CD4-positive, CD25-positive, alpha-beta regulatory T cell (primary cell): ENCODE measurements around the gene HSPBAP1. TPM values are rescaled to one million over a fixed set of nuclear protein-coding genes. Genes with fewer than 3 reads are reported as not detected.
A peak's percentile ranks its signal among the peaks of the same experiment; 100 is the strongest.

Source experiments
- ATAC-seq, 2 donors: fragments of 150-1000 bp; cut with Tn5 transposase; one replicate each; pipeline ENCODE4 v1.10.0; 2021; ENCODE audit warnings: low read depth in 2 of 2, moderate number of reproducible peaks in 2 of 2, moderate library complexity in 1 of 2
- DNase-seq, 3 donors: peaks; one replicate each; pipeline versions ENCODE4 v3.0.0 to v3.0.0-alpha.2; 2012 to 2022; ENCODE audit warnings: mixed read lengths in 1 of 3
- H3K27ac ChIP-seq: one replicate; pipeline ENCODE4 v1.7.0; 2013; ENCODE audit warnings: mild to moderate bottlenecking, low read length; ENCODE audit not compliant: insufficient read depth, poor library complexity, severe bottlenecking
- H3K27me3 ChIP-seq: one replicate; pipeline ENCODE4 v1.7.0; 2013; ENCODE audit warnings: low read length; ENCODE audit not compliant: control insufficient read depth, insufficient read depth
- H3K36me3 ChIP-seq: one replicate; pipeline ENCODE4 v1.7.0; 2013; ENCODE audit warnings: mild to moderate bottlenecking, low read length, moderate library complexity; ENCODE audit not compliant: control insufficient read depth, insufficient read depth
- H3K4me1 ChIP-seq: 2 replicates; pipeline ENCODE4 v1.7.0; 2013; ENCODE audit warnings: mild to moderate bottlenecking, low read length; ENCODE audit not compliant: insufficient read depth, control insufficient read depth, poor library complexity, severe bottlenecking
- H3K4me3 ChIP-seq: one replicate; pipeline ENCODE4 v1.7.0; 2013; ENCODE audit warnings: low read depth, mild to moderate bottlenecking, low read length, moderate library complexity
- H3K9me3 ChIP-seq, 2 experiments: 1 replicate in 1 of 2; 2 replicates in 1 of 2; pipeline ENCODE4 v1.7.0; 2013; ENCODE audit warnings: low read length in 2 of 2, mild to moderate bottlenecking in 1 of 2, moderate library complexity in 1 of 2; ENCODE audit not compliant: control insufficient read depth in 2 of 2
- H3K27ac Mint-ChIP-seq, 3 donors: one replicate each; pipeline ENCODE4 v1.8.0; 2020 to 2022; ENCODE audit warnings: mild to moderate bottlenecking in 3 of 3, mixed read lengths in 3 of 3, moderate library complexity in 2 of 3
- H3K27me3 Mint-ChIP-seq: one replicate; pipeline ENCODE4 v1.8.0; 2022; ENCODE audit warnings: mild to moderate bottlenecking, mixed read lengths
- H3K36me3 Mint-ChIP-seq: one replicate; pipeline ENCODE4 v1.8.0; 2020; ENCODE audit warnings: mixed read lengths
- H3K4me1 Mint-ChIP-seq, 4 donors: one replicate each; pipeline ENCODE4 v1.8.0; 2020 to 2022; ENCODE audit warnings: mixed read lengths in 4 of 4, mild to moderate bottlenecking in 1 of 4
- H3K4me3 Mint-ChIP-seq, 4 donors: one replicate each; pipeline ENCODE4 v1.8.0; 2020 to 2022; ENCODE audit warnings: mild to moderate bottlenecking in 4 of 4, mixed read lengths in 4 of 4, moderate library complexity in 3 of 4
- H3K9me3 Mint-ChIP-seq, 7 donors: one replicate each; pipeline ENCODE4 v1.8.0; 2020 to 2022; ENCODE audit warnings: mixed read lengths in 7 of 7, mild to moderate bottlenecking in 3 of 7, moderate library complexity in 2 of 7
- polyA plus RNA-seq, 4 donors: library from polyadenylated mRNA; unstranded; fragments of 300-500 nt; fragmentation: Illumina TruSeq; gene quantifications; one replicate each; pipeline ENCODE4 v1.2.3, GENCODE V29; 2021
- total RNA-seq: library from RNA; stranded (reverse); gene quantifications from one replicate; pipeline ENCODE4 v1.2.3, GENCODE V29; 2022

HSPBAP1 gene
- total and polyA plus RNA-seq, 5 donors from 2014 or later = 8.7 to 25.8 (median 11.7) TPM

DNA sequence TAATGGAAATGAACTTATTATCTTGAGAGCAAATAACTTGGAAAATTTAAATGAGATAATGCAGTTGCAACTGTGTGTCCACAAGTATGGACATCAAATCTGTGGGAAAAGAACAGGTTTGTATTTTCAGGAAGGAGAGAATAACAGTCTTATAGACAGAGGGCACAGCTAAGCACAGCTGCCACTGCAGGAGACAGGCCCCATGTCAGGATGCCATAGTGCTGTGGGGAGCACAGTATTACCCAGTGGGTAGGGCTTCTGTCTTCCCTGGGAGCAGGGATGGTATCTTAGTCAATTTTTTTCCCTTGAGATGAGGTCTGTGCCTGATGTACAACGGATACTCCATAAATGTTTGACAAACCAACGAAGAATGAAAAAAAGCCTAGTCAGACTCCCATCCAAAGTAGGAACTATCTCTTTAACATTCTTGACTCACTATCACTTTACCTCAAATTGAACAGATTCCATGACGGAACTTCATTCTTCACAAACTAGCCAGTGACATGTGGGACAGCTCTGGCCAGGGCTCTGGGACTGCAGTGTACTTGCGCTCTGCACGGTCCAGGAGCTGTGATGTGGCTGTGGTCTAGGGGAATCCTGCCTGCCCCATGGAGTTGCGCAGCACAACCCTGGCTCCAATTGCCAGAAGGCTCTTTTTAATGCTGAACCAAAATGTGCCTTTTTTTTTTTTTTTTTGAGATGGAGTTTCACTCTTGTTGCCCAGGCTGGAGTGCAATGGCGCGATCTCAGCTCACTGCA, 64.7 kb downstream of the HSPBAP1 start:
- no peak overlapping the region for H3K27ac Mint-ChIP-seq
- Histone ChIP-seq H3K27me3 (no peaks in the 10 kb centered on the region), H3K36me3 (peaks cover 28% of the 10 kb centered on the region), H3K4me1 (no peaks in the 10 kb centered on the region), H3K27ac (no peak overlapping the region), H3K9me3 (no peaks in the 10 kb centered on the region), H3K4me3 (no peak overlapping the region)
- no peak for ATAC-seq
- H3K4me3 Mint-ChIP-seq = no peak overlapping the region
- H3K27me3 Mint-ChIP-seq = no peaks in the 10 kb centered on the region
- H3K4me1 Mint-ChIP-seq = peaks cover 0 to 12% (median 3%) of the 10 kb centered on the region in 4 donors
- DNase-seq = no peak
- peaks cover 0 to 9% (median 0%) of the 10 kb centered on the region in 7 donors for H3K9me3 Mint-ChIP-seq
- H3K36me3 Mint-ChIP-seq = peaks cover 34% of the 10 kb centered on the region

DNA sequence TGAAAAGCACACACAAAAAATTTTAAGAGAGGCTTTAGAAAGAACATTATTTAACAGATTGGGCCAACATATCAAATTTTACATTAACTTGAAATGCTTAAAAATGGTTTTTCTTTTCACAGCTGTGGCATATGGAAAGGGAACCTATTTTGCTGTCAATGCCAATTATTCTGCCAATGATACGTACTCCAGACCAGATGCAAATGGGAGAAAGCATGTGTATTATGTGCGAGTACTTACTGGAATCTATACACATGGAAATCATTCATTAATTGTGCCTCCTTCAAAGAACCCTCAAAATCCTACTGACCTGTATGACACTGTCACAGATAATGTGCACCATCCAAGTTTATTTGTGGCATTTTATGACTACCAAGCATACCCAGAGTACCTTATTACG, 65.4 kb downstream of the HSPBAP1 start:
- Histone ChIP-seq H3K27ac (no peak overlapping the region), H3K27me3 (no peaks in the 10 kb centered on the region), H3K9me3 (no peaks in the 10 kb centered on the region), H3K36me3 (peaks cover 28% of the 10 kb centered on the region), H3K4me3 (no peak overlapping the region), H3K4me1 (no peaks in the 10 kb centered on the region)
- Mint-ChIP-seq H3K27me3 (no peaks in the 10 kb centered on the region), H3K36me3 (peaks cover 32% of the 10 kb centered on the region), H3K4me1 (peaks cover 0 to 12% (median 1%) of the 10 kb centered on the region in 4 donors), H3K27ac (no peak overlapping the region), H3K4me3 (no peak overlapping the region), H3K9me3 (peaks cover 0 to 9% (median 0%) of the 10 kb centered on the region in 7 donors)
- DNase-seq (no peak), ATAC-seq (no peak)

DNA sequence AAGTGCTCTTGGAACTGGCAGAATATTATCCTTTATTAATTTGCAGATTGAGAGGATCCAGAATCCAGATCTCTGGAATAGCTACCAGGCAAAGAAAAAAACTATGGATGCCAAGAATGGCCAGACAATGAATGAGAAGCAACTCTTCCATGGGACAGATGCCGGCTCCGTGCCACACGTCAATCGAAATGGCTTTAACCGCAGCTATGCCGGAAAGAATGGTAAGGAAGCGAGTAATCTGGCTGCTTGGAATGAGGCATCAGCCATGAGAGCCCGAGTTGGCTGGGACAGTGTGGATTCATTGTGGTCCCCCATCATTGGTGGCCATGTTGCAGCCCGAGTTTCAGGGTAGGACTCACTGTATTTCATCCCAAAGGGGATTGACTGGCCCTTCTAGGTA, 65.9 kb downstream of the HSPBAP1 start:
- peaks cover 28% of the 10 kb centered on the region for H3K36me3 ChIP-seq

GRCh38 chr3:122727294-122727693, 66.3 kb downstream of the HSPBAP1 start:
- Mint-ChIP-seq H3K36me3 (peaks cover 38% of the 10 kb centered on the region), H3K9me3 (peaks cover 0 to 9% (median 0%) of the 10 kb centered on the region in 7 donors), H3K4me3 (no peak overlapping the region), H3K4me1 (peaks cover 0 to 12% (median 1%) of the 10 kb centered on the region in 4 donors), H3K27me3 (no peaks in the 10 kb centered on the region), H3K27ac (peak overlapping the region in 1 of 3 donors; percentile 2)
- Histone ChIP-seq H3K36me3 (peaks cover 30% of the 10 kb centered on the region), H3K4me3 (no peak overlapping the region), H3K4me1 (no peaks in the 10 kb centered on the region), H3K9me3 (no peaks in the 10 kb centered on the region), H3K27me3 (no peaks in the 10 kb centered on the region), H3K27ac (no peak overlapping the region)
- no peak for DNase-seq
- ATAC-seq = no peak

More for the DNA sequence above, 65.9 kb downstream of the HSPBAP1 start:
- Mint-ChIP-seq H3K4me1 (peaks cover 0 to 12% (median 1%) of the 10 kb centered on the region in 4 donors), H3K36me3 (peaks cover 34% of the 10 kb centered on the region), H3K27ac (no peak overlapping the region), H3K9me3 (peaks cover 0 to 9% (median 0%) of the 10 kb centered on the region in 7 donors), H3K27me3 (no peaks in the 10 kb centered on the region), H3K4me3 (no peak overlapping the region)
- no peak overlapping the region for H3K27ac ChIP-seq
- no peak overlapping the region for H3K4me3 ChIP-seq
- DNase-seq = no peak
- no peaks in the 10 kb centered on the region for H3K9me3 ChIP-seq
- ATAC-seq = no peak
- no peaks in the 10 kb centered on the region for H3K4me1 ChIP-seq
- H3K27me3 ChIP-seq = no peaks in the 10 kb centered on the region

DNA sequence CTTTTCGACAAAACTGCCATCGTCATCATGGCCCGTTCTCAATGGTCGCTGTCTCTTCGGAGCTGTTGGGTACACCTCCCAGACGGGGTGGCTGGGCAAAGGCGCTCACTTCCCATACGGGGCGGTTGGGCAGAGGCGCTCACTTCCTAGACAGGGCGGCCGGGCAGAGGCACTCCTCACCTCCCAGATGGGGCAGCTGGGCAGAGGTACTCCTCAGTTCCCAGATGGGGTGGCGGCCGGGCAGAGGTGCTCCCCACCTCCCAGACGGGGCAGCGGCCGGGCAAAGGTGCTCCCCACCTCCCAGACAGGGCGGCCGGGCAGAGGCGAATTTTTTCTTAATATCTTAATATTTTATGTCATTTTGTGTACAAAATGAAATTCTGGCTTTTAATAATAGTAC, 68.5 kb downstream of the HSPBAP1 start:
- H3K4me1 Mint-ChIP-seq = peaks cover 0 to 8% (median 1%) of the 10 kb centered on the region in 4 donors
- H3K4me3 Mint-ChIP-seq = no peak overlapping the region
- ATAC-seq (no peak), DNase-seq (no peak)
- no peaks in the 10 kb centered on the region for H3K4me1 ChIP-seq
- H3K9me3 Mint-ChIP-seq = peaks cover 0 to 9% (median 0%) of the 10 kb centered on the region in 7 donors
- H3K9me3 ChIP-seq = no peaks in the 10 kb centered on the region
- no peaks in the 10 kb centered on the region for H3K27me3 ChIP-seq
- no peak overlapping the region for H3K27ac ChIP-seq
- no peaks in the 10 kb centered on the region for H3K27me3 Mint-ChIP-seq
- peaks cover 47% of the 10 kb centered on the region for H3K36me3 Mint-ChIP-seq
- H3K27ac Mint-ChIP-seq = no peak overlapping the region
- H3K4me3 ChIP-seq = no peak overlapping the region
- peaks cover 45% of the 10 kb centered on the region for H3K36me3 ChIP-seq

DNA sequence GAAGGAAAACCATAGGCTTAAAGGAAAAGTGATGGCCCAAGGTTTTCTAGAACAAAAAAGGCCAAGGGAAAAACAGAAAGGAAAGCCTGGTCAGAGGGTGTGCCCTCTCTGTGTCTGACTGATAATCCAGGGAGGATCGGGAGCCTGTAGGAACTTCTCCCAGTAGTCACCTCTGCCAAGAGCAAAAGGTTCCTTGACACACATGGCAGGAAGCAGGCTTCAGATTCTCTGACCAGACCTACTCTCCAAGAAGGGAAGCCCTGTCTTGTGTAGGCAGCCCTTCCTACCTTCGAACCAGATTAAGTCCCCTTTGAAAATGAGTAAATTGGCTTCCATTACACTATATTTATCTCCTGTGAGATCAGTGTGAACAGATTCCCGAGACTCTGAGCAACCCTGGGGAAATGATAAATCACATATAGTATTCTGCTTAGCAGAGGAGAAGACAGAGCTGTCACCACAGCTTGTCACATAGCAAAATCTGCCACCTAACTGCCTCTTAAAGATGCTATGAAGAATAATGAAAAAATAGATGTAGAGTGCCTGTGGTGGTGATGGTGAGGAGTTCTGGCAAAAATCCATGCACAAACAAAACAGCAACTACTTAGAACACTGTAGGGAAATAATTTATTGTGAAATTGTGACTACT, 74.2 kb downstream of the HSPBAP1 start:
- Histone ChIP-seq H3K9me3 (no peaks in the 10 kb centered on the region), H3K36me3 (peaks cover 70% of the 10 kb centered on the region), H3K4me1 (no peaks in the 10 kb centered on the region), H3K27ac (no peak overlapping the region), H3K4me3 (no peak overlapping the region), H3K27me3 (no peaks in the 10 kb centered on the region)
- Mint-ChIP-seq H3K36me3 (peaks cover 69% of the 10 kb centered on the region), H3K27me3 (no peaks in the 10 kb centered on the region), H3K9me3 (peaks cover 0 to 1% (median 0%) of the 10 kb centered on the region in 7 donors), H3K4me1 (peaks cover 4 to 9% (median 6%) of the 10 kb centered on the region in 4 donors), H3K27ac (peak overlapping the region in 1 of 3 donors; percentile 50), H3K4me3 (no peak overlapping the region)
- ATAC-seq = no peak
- DNase-seq = no peak

- ATAC-seq = no peak
- Histone ChIP-seq H3K4me1 (no peaks in the 10 kb centered on the region), H3K27ac (no peak overlapping the region), H3K36me3 (peaks cover 85% of the 10 kb centered on the region), H3K4me3 (no peak overlapping the region), H3K9me3 (no peaks in the 10 kb centered on the region), H3K27me3 (no peaks in the 10 kb centered on the region)
- Mint-ChIP-seq H3K4me3 (no peak overlapping the region), H3K27ac (peak overlapping the region in 2 of 3 donors; percentile 5 to 76), H3K36me3 (peaks cover 69% of the 10 kb centered on the region), H3K27me3 (no peaks in the 10 kb centered on the region), H3K4me1 (peaks cover 5 to 13% (median 10%) of the 10 kb centered on the region in 4 donors), H3K9me3 (peaks cover 0 to 1% (median 0%) of the 10 kb centered on the region in 7 donors)
- DNase-seq = no peak
Observed at GRCh38 chr3:122716667-122717066, 77.0 kb downstream of the HSPBAP1 start.
